ENCODE data around the gene PLEKHB2. TPM values are rescaled to one million over a fixed set of nuclear protein-coding genes. Genes with fewer than 3 reads are reported as not detected.
A peak's percentile ranks its signal among the peaks of the same experiment; 100 is the strongest.
"Not testable (repeated sequence)": the region's sequence is repeated elsewhere in the genome, so short reads cannot be mapped to it uniquely, and the experiment has no call there.

PLEKHB2 gene
- total RNA-seq, 1 experiment from 2014 or later: 72.0 TPM

DNA sequence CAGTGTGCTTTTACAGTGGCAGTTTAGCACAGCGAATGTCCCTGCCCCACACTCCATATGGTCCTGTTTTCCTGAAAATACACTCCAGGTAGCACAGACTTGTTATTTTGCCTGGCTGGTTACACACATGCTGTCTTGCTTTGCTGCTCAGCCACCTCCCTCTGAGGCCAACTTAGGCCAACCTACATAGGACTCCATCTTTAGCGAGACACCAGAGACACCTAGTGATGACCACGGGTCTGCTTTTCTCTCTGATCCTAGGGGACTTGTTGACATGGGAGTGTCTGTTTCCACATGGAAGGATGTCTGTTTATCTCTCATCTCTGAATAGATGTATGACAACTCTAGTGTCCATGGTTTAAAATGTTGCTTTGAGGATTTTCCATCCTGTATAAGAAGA is 43.3 kb downstream of the PLEKHB2 start:
- TF ChIP-seq, protein P1, sequence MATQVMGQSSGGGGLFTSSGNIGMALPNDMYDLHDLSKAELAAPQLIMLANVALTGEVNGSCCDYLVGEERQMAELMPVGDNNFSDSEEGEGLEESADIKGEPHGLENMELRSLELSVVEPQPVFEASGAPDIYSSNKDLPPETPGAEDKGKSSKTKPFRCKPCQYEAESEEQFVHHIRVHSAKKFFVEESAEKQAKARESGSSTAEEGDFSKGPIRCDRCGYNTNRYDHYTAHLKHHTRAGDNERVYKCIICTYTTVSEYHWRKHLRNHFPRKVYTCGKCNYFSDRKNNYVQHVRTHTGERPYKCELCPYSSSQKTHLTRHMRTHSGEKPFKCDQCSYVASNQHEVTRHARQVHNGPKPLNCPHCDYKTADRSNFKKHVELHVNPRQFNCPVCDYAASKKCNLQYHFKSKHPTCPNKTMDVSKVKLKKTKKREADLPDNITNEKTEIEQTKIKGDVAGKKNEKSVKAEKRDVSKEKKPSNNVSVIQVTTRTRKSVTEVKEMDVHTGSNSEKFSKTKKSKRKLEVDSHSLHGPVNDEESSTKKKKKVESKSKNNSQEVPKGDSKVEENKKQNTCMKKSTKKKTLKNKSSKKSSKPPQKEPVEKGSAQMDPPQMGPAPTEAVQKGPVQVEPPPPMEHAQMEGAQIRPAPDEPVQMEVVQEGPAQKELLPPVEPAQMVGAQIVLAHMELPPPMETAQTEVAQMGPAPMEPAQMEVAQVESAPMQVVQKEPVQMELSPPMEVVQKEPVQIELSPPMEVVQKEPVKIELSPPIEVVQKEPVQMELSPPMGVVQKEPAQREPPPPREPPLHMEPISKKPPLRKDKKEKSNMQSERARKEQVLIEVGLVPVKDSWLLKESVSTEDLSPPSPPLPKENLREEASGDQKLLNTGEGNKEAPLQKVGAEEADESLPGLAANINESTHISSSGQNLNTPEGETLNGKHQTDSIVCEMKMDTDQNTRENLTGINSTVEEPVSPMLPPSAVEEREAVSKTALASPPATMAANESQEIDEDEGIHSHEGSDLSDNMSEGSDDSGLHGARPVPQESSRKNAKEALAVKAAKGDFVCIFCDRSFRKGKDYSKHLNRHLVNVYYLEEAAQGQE (IDR thresholded peaks at IDR 0.05; ENCODE audit: insufficient read depth in 1 of 2, low read depth in 2 of 2, low read length in 1 of 2): no peak
- TF ChIP-seq SIN3A (IDR thresholded peaks at IDR 0.05; ENCODE audit: borderline replicate concordance, insufficient read depth, low read depth, low read length) (no peak), POLR2AphosphoS5 (IDR thresholded peaks at IDR 0.05; ENCODE audit: low read depth, low read length) (no peak), TCF7L2 (IDR thresholded peaks at IDR 0.05; ENCODE audit: low read depth, low read length) (no peak)
- TF ChIP-seq, protein P2, sequence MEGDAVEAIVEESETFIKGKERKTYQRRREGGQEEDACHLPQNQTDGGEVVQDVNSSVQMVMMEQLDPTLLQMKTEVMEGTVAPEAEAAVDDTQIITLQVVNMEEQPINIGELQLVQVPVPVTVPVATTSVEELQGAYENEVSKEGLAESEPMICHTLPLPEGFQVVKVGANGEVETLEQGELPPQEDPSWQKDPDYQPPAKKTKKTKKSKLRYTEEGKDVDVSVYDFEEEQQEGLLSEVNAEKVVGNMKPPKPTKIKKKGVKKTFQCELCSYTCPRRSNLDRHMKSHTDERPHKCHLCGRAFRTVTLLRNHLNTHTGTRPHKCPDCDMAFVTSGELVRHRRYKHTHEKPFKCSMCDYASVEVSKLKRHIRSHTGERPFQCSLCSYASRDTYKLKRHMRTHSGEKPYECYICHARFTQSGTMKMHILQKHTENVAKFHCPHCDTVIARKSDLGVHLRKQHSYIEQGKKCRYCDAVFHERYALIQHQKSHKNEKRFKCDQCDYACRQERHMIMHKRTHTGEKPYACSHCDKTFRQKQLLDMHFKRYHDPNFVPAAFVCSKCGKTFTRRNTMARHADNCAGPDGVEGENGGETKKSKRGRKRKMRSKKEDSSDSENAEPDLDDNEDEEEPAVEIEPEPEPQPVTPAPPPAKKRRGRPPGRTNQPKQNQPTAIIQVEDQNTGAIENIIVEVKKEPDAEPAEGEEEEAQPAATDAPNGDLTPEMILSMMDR (IDR thresholded peaks at IDR 0.05): no peak
- intact Hi-C loops (cut with micrococcal nuclease; ENCODE audit: unreplicated experiment): no loop called here
- in situ Hi-C loops (cut with HindIII; ENCODE audit: low pct_unique_long_range_greater_than_20kb, low sequenced_read_pairs): no loop called here
- peaks cover 8% of the 10 kb centered on the region for H3K36me3 ChIP-seq (ENCODE audit: control insufficient read depth, insufficient read depth, low read length)
- BruUV-seq (replicated peaks): no TSS peak
- no peak overlapping the region for H3K27ac ChIP-seq (ENCODE audit: low read length)
- H3K4me3 ChIP-seq (ENCODE audit: low read depth in 2 of 2, low read length in 2 of 2): no peak overlapping the region
- DNase-seq (ENCODE audit: low read depth, low spot score) (no peak), ATAC-seq (no peak)
- no peaks in the 10 kb centered on the region for H3K9me3 ChIP-seq (ENCODE audit: control insufficient read depth, insufficient read depth, low read depth, low read length)
- ChIA-PET CTCF (no interaction called here), POLR2A (no interaction called here)
- no peaks in the 10 kb centered on the region for H3K4me1 ChIP-seq (ENCODE audit: control insufficient read depth, insufficient read depth, low read length)
- no peaks in the 10 kb centered on the region for H3K27me3 ChIP-seq (ENCODE audit: control insufficient read depth, insufficient read depth, low read length)

DNA sequence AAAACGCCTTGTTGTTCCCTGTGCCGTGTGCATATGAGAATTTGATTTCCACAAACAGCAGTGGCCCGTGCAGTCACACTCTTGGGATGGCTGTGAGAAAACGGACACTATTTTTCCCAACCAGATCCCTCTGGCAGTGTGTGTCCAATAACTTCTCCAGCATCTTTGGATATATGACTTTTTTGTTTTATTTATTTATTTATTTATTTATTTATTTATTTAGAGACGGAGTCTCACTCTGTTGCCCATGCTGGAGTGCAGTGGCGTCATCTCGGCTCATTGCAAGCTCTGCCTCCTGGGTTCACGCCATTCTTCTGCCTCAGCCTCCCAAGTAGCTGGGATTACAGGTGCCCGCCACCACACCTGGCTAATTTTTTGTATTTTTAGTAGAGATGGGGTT is 45.0 kb downstream of the PLEKHB2 start:
- H3K4me1 ChIP-seq (ENCODE audit: control insufficient read depth, insufficient read depth, low read length); H3K4me3 ChIP-seq (ENCODE audit: low read depth in 2 of 2, low read length in 2 of 2); in situ Hi-C loops (cut with HindIII; ENCODE audit: low pct_unique_long_range_greater_than_20kb, low sequenced_read_pairs); H3K9me3 ChIP-seq (ENCODE audit: control insufficient read depth, insufficient read depth, low read depth, low read length); ATAC-seq; H3K36me3 ChIP-seq (ENCODE audit: control insufficient read depth, insufficient read depth, low read length); H3K27me3 ChIP-seq (ENCODE audit: control insufficient read depth, insufficient read depth, low read length); CTCF ChIA-PET; H3K27ac ChIP-seq (ENCODE audit: low read length); POLR2A ChIA-PET; DNase-seq (ENCODE audit: low read depth, low spot score); BruUV-seq (replicated peaks): not testable (repeated sequence)
- intact Hi-C loops (cut with micrococcal nuclease; ENCODE audit: unreplicated experiment): loop anchor here (5.0 kb wide), 1 partner anchor 262 kb away; no protein-coding TSS in a partner anchor

DNA sequence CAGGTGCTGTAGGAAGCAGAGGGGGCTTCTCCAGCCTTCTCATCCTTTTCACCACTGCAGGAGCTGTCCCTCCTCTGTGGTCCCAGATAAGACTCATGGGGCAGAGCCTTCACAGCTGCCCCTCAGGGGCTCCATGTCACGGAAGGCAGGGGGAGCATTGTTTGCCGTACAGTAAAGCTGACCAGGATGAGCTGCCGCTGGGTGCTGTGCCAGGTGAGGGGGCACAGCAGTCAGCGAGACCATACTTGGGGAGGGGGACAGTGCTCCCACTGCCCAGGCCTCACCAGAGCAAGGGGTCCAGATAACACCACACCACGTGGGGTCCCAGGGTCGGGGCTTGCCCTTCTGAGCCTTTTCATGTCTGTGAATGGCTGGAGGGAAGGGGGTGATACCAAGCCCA is 46.3 kb downstream of the PLEKHB2 start:
- TF ChIP-seq, protein P1 (IDR thresholded peaks at IDR 0.05; ENCODE audit: insufficient read depth in 1 of 2, low read depth in 2 of 2, low read length in 1 of 2): no peak
- TF ChIP-seq POLR2AphosphoS5 (IDR thresholded peaks at IDR 0.05; ENCODE audit: low read depth, low read length) (0 out of 2 replicates have a peak, but pooled peaks have one; percentile 12), TCF7L2 (IDR thresholded peaks at IDR 0.05; ENCODE audit: low read depth, low read length) (no peak)
- TF ChIP-seq, protein P2 (IDR thresholded peaks at IDR 0.05): no peak
- Histone ChIP-seq H3K36me3 (ENCODE audit: control insufficient read depth, insufficient read depth, low read length) (peaks cover 8% of the 10 kb centered on the region), H3K4me1 (ENCODE audit: control insufficient read depth, insufficient read depth, low read length) (no peaks in the 10 kb centered on the region; the same call in 1 of the 2 replicates), H3K4me3 (ENCODE audit: low read depth in 2 of 2, low read length in 2 of 2) (no peak overlapping the region), H3K27ac (ENCODE audit: low read length) (no peak overlapping the region), H3K27me3 (ENCODE audit: control insufficient read depth, insufficient read depth, low read length) (no peaks in the 10 kb centered on the region), H3K9me3 (ENCODE audit: control insufficient read depth, insufficient read depth, low read depth, low read length) (no peaks in the 10 kb centered on the region)
- intact Hi-C loops (cut with micrococcal nuclease; ENCODE audit: unreplicated experiment) (loop anchor here (5.0 kb wide), 1 partner anchor 261 kb away; no protein-coding TSS in a partner anchor), in situ Hi-C loops (cut with HindIII; ENCODE audit: low pct_unique_long_range_greater_than_20kb, low sequenced_read_pairs) (no loop called here)
- DNase-seq (ENCODE audit: low read depth, low spot score) (no peak), ATAC-seq (no peak)
- no TSS peak for BruUV-seq (replicated peaks)
- ChIA-PET POLR2A (interaction anchor here (0.6 kb wide), 1 partner anchor 111 kb away, joined by 3 read pairs; no protein-coding TSS in a partner anchor), CTCF (no interaction called here)

All from Panc1 (cell line).